B cell (primary cell): ENCODE measurements around the gene C2orf92. TPM values are rescaled to one million over a fixed set of nuclear protein-coding genes. Genes with fewer than 3 reads are reported as not detected.

Source experiments
- ATAC-seq: fragments of 200-7000 bp; cut with Tn5 transposase; one replicate; pipeline ENCODE4 v1.10.0; 2021; ENCODE audit warnings: low read depth, mild to moderate bottlenecking, moderate number of reproducible peaks, moderate library complexity
- CTCF ChIA-PET: fragments of 350-600 bp; sonication (Branson Sonifier 250); formaldehyde crosslinking; loops from one replicate; lab custom pipeline; 2021; ENCODE audit warnings: antibody characterized with exemption, inconsistent platforms; lab: Charles Lee
- POLR2A ChIA-PET: fragments of 350-600 bp; sonication (Branson Sonifier 250); formaldehyde crosslinking; loops from one replicate; lab custom pipeline; 2021; ENCODE audit warnings: antibody characterized with exemption; lab: Charles Lee
- DNase-seq: peaks from one replicate; pipeline ENCODE4 v3.0.0; 2013
- H2AFZ ChIP-seq: 2 replicates; pipeline ENCODE4 v1.6.1; 2012; ENCODE audit warnings: mild to moderate bottlenecking, low read depth, low read length; ENCODE audit not compliant: insufficient read depth, poor library complexity, severe bottlenecking
- H3K27ac ChIP-seq, 2 donors: 1 replicate in 1 of 2; 2 replicates in 1 of 2; pipeline ENCODE4 v1.5.1; 2012 to 2013; ENCODE audit warnings: low read length in 2 of 2, mild to moderate bottlenecking in 2 of 2, moderate library complexity in 1 of 2
- H3K27me3 ChIP-seq, 4 experiments: fragments of 200-600 bp in 1 of 4; sonication (generic) in 1 of 4; replicated peaks in 1 of 4; 1 replicate in 2 of 4; 2 replicates in 2 of 4; pipeline versions ENCODE4 v1.6.1 to v1.7.0; 2013 to 2016; ENCODE audit warnings: low read length in 3 of 4, mild to moderate bottlenecking in 2 of 4, mixed read lengths in 1 of 4, moderate library complexity in 1 of 4; ENCODE audit not compliant: insufficient read depth in 4 of 4, control insufficient read depth in 3 of 4; ENCODE audit errors: control extremely low read depth in 1 of 4
- H3K36me3 ChIP-seq, 2 experiments: replicated peaks in 1 of 2; 1 replicate in 1 of 2; 2 replicates in 1 of 2; pipeline versions ENCODE4 v1.6.1 to v1.7.1; 2013; ENCODE audit warnings: low read length in 1 of 2; ENCODE audit not compliant: insufficient read depth in 2 of 2, control insufficient read depth in 1 of 2; ENCODE audit errors: control extremely low read depth in 1 of 2, extremely low read depth in 1 of 2
- H3K4me1 ChIP-seq, 2 donors: fragments of 200-600 bp in 1 of 2; sonication (generic) in 1 of 2; 1 replicate in 1 of 2; 2 replicates in 1 of 2; pipeline versions ENCODE4 v1.5.1 to v1.6.1; 2013 to 2017; ENCODE audit warnings: low read length in 2 of 2; ENCODE audit not compliant: control insufficient read depth in 2 of 2, insufficient read depth in 2 of 2
- H3K4me2 ChIP-seq: replicated peaks from 2 replicates; pipeline ENCODE3; 2012; ENCODE audit warnings: mild to moderate bottlenecking, low read depth, low read length; ENCODE audit not compliant: poor library complexity, severe bottlenecking
- H3K4me3 ChIP-seq, 5 experiments: fragments of 200-600 bp in 1 of 5; sonication (generic) in 1 of 5; 1 replicate in 3 of 5; 2 replicates in 2 of 5; pipeline versions ENCODE4 v1.5.1 to v1.7.0; 2011 to 2016; ENCODE audit warnings: low read length in 4 of 5, mild to moderate bottlenecking in 4 of 5, low read depth in 2 of 5, control low read depth in 1 of 5, moderate library complexity in 1 of 5; ENCODE audit not compliant: insufficient read depth in 1 of 5; ENCODE audit errors: control extremely low read depth in 1 of 5, extremely low read depth in 1 of 5
- H3K79me2 ChIP-seq: fragments of 200-600 bp; sonication (generic); one replicate; pipeline ENCODE4 v1.6.0; 2016; ENCODE audit warnings: low read length; ENCODE audit not compliant: control insufficient read depth, insufficient read depth
- H3K9ac ChIP-seq: fragments of 200-600 bp; sonication (generic); 2 replicates; pipeline ENCODE4 v1.6.1; 2017; ENCODE audit warnings: mild to moderate bottlenecking, low read length, moderate library complexity
- H3K9me3 ChIP-seq, 3 donors: one replicate each; pipeline versions ENCODE4 v1.6.1 to v1.7.1; 2013; ENCODE audit warnings: low read length in 2 of 3; ENCODE audit not compliant: control insufficient read depth in 2 of 3, insufficient read depth in 1 of 3; ENCODE audit errors: control extremely low read depth in 1 of 3
- H4K20me1 ChIP-seq: 2 replicates; pipeline ENCODE4 v1.6.0; 2012; ENCODE audit warnings: mild to moderate bottlenecking, low read length; ENCODE audit not compliant: insufficient read depth, control insufficient read depth, poor library complexity, severe bottlenecking
- H3K27ac Mint-ChIP-seq: one replicate; pipeline ENCODE4 v1.8.0; 2021; ENCODE audit warnings: mixed read lengths
- H3K27me3 Mint-ChIP-seq: one replicate; pipeline ENCODE4 v1.8.0; 2021; ENCODE audit warnings: mixed read lengths
- H3K4me1 Mint-ChIP-seq: one replicate; pipeline ENCODE4 v1.8.0; 2021; ENCODE audit warnings: mixed read lengths
- H3K4me3 Mint-ChIP-seq: one replicate; pipeline ENCODE4 v1.8.0; 2021; ENCODE audit warnings: mixed read lengths
- H3K9me3 Mint-ChIP-seq: one replicate; pipeline ENCODE4 v1.8.0; 2022; ENCODE audit warnings: mixed read lengths; ENCODE audit not compliant: insufficient read depth
- CTCF ChIP-seq: fragments of 200-600 bp; IDR thresholded peaks from one replicate; pipeline ENCODE4 v1.8.0; 2022; ENCODE audit warnings: antibody characterized with exemption, mild to moderate bottlenecking
- EZH2 ChIP-seq: IDR thresholded peaks from 2 replicates; pipeline ENCODE4 v1.6.1; 2012; ENCODE audit warnings: borderline replicate concordance, low read depth, mild to moderate bottlenecking, moderate library complexity, low read length; ENCODE audit not compliant: insufficient read depth, poor library complexity, severe bottlenecking
- WGBS: methylation state at CpG from one replicate; pipeline ENCODE4 v1.1.5; 2013; ENCODE audit warnings: missing lambda C conversion rate; ENCODE audit not compliant: insufficient coverage; 5-methylcytosine and 5-hydroxymethylcytosine counted together
- intact Hi-C: fragments of 100-400 bp; cut with micrococcal nuclease; formaldehyde crosslinking; loops from one replicate; pipeline ENCODE4 v1.10.0; 2022
- polyA plus RNA-seq: library from polyadenylated mRNA; depleted of rRNA; stranded (reverse); fragments of >200 nt; gene quantifications from 2 replicates; pipeline ENCODE4 v1.2.3, GENCODE V29; 2012
- total RNA-seq, 2 donors: library from RNA; stranded (reverse); fragments of 120-200 nt in 1 of 2; gene quantifications; 1 replicate in 1 of 2; 2 replicates in 1 of 2; pipeline versions ENCODE4 v1.2.3 to v1.2.4, GENCODE V29; 2013 to 2022

C2orf92 gene
- total and polyA plus RNA-seq, 2 donors (not counting 1 experiment from before 2014, with no cell fraction given): 15.3 to 18.9 TPM

GRCh38 chr2:97718051-97718882 is 48.8 kb downstream of the C2orf92 start:
- intact Hi-C loops: no loop called here
- peaks cover 0 to 14% (median 0%) of the 10 kb centered on the region in 3 donors for H3K9me3 ChIP-seq
- ATAC-seq (peak; percentile 90), DNase-seq (peak; percentile 63)
- H2AFZ ChIP-seq: peak overlapping the region; percentile 90
- POLR2A ChIA-PET: no interaction called here
- H3K4me1 ChIP-seq: peaks cover 26 to 27% of the 10 kb centered on the region in 2 donors
- H3K4me3 ChIP-seq: peak overlapping the region in 4 of 5 experiments; percentile 7 to 48 (median 28)
- H3K4me2 ChIP-seq: peak overlapping the region; percentile 73
- WGBS: 73% methylated on average over 17 of the region's 21 CpGs
- CTCF ChIA-PET: interaction anchor here (0.6 to 1.5 kb wide), 8 partner anchors 9 to 1446 kb away, joined by 3 to 12 read pairs (median 4); no protein-coding TSS in a partner anchor
- H3K9me3 Mint-ChIP-seq: no peaks in the 10 kb centered on the region
- H3K27ac ChIP-seq: peak overlapping the region; percentile 53 to 60
- H3K27me3 Mint-ChIP-seq: no peaks in the 10 kb centered on the region
- H3K36me3 ChIP-seq: no peaks in the 10 kb centered on the region
- H4K20me1 ChIP-seq: no peaks in the 10 kb centered on the region
- H3K4me3 Mint-ChIP-seq: peak overlapping the region; percentile 89
- TF ChIP-seq CTCF: no peak
- TF ChIP-seq EZH2: no peak
- peaks cover 38% of the 10 kb centered on the region for H3K4me1 Mint-ChIP-seq
- H3K9ac ChIP-seq: peak overlapping the region; percentile 48
- no peaks in the 10 kb centered on the region for H3K27me3 ChIP-seq
- peak overlapping the region; percentile 96 for H3K27ac Mint-ChIP-seq
- H3K79me2 ChIP-seq: peaks cover 11% of the 10 kb centered on the region

GRCh38 chr2:97718942-97719341 is 49.4 kb downstream of the C2orf92 start:
- Histone ChIP-seq H3K27me3 (no peaks in the 10 kb centered on the region), H3K79me2 (peaks cover 8% of the 10 kb centered on the region), H3K27ac (peak overlapping the region; percentile 53 to 60), H3K4me3 (peak overlapping the region in 4 of 5 experiments; percentile 7 to 48 (median 28)), H3K4me2 (peak overlapping the region; percentile 73), H3K4me1 (peaks cover 19 to 20% of the 10 kb centered on the region in 2 donors), H3K36me3 (no peaks in the 10 kb centered on the region), H4K20me1 (no peaks in the 10 kb centered on the region), H3K9me3 (peaks cover 0 to 11% (median 0%) of the 10 kb centered on the region in 3 donors), H3K9ac (peak overlapping the region; percentile 48), H2AFZ (peak overlapping the region; percentile 90)
- Mint-ChIP-seq H3K4me1 (peaks cover 32% of the 10 kb centered on the region), H3K9me3 (no peaks in the 10 kb centered on the region), H3K27me3 (no peaks in the 10 kb centered on the region), H3K4me3 (peak overlapping the region; percentile 89), H3K27ac (peak overlapping the region; percentile 96)
- CTCF ChIA-PET: interaction anchor here (0.6 to 1.5 kb wide), 6 partner anchors 19 to 1445 kb away, joined by 3 to 12 read pairs (median 4); no protein-coding TSS in a partner anchor
- 7% methylated on average over 3 of the region's 3 CpGs for WGBS
- POLR2A ChIA-PET: no interaction called here
- ATAC-seq (peak; percentile 36), DNase-seq (no peak)
- TF ChIP-seq CTCF: no peak
- no peak for TF ChIP-seq EZH2
- intact Hi-C loops: no loop called here
